Memory B cell (primary cell): ENCODE data around the gene ACER1.
A peak's percentile ranks its signal among the peaks of the same experiment; 100 is the strongest.

Experiments used
- ATAC-seq: fragments of 150-1000 bp; cut with Tn5 transposase; 2 replicates; pipeline ENCODE4 v1.10.0; 2021; ENCODE audit warnings: low read depth, mild to moderate bottlenecking, moderate library complexity
- DNase-seq, 2 donors: peaks; one replicate each; pipeline ENCODE4 v3.0.0; 2022; ENCODE audit warnings: low spot score in 2 of 2
- H3K27ac Mint-ChIP-seq: one replicate; pipeline ENCODE4 v1.8.0; 2022; ENCODE audit warnings: mild to moderate bottlenecking, moderate library complexity, mixed read lengths
- H3K27me3 Mint-ChIP-seq: one replicate; pipeline ENCODE4 v1.8.0; 2022; ENCODE audit warnings: mixed read lengths
- H3K36me3 Mint-ChIP-seq: one replicate; pipeline ENCODE4 v1.8.0; 2022; ENCODE audit warnings: mild to moderate bottlenecking, mixed read lengths
- H3K4me1 Mint-ChIP-seq: one replicate; pipeline ENCODE4 v1.8.0; 2022; ENCODE audit warnings: mixed read lengths
- H3K4me3 Mint-ChIP-seq: one replicate; pipeline ENCODE4 v1.8.0; 2022; ENCODE audit warnings: mild to moderate bottlenecking, moderate library complexity, mixed read lengths
- H3K9me3 Mint-ChIP-seq: one replicate; pipeline ENCODE4 v1.8.0; 2022; ENCODE audit warnings: mixed read lengths

Gene ACER1

GRCh38 chr19:6333439-6333838 lies at the start of gene ACER1:
Gene ACER1, minus strand, starts transcription at chr19:6333612. Its CDS starts 61 bp downstream, at chr19:6333551.
- Mint-ChIP-seq H3K27me3 (peaks cover 3% of the 10 kb centered on the region), H3K4me3 (no peak within 1 kb of the TSS), H3K4me1 (no peaks in the 10 kb centered on the region), H3K36me3 (no peaks in the 10 kb centered on the region), H3K27ac (no peak within 1 kb of the TSS), H3K9me3 (no peaks in the 10 kb centered on the region)
- ATAC-seq = no peak
- no peak for DNase-seq

GRCh38 chr19:6383188-6383587 lies 49.8 kb upstream of the ACER1 start:
- Mint-ChIP-seq H3K27me3 (no peaks in the 10 kb centered on the region), H3K9me3 (peaks cover 3% of the 10 kb centered on the region), H3K4me1 (no peaks in the 10 kb centered on the region), H3K36me3 (peaks cover 38% of the 10 kb centered on the region), H3K27ac (no peak overlapping the region), H3K4me3 (no peak overlapping the region)
- ATAC-seq (no peak), DNase-seq (no peak)

GRCh38 chr19:6381030-6381750 lies 47.8 kb upstream of the ACER1 start:
- Mint-ChIP-seq H3K4me3 (no peak overlapping the region), H3K36me3 (peaks cover 30% of the 10 kb centered on the region), H3K9me3 (peaks cover 3% of the 10 kb centered on the region), H3K27ac (no peak overlapping the region), H3K4me1 (no peaks in the 10 kb centered on the region), H3K27me3 (no peaks in the 10 kb centered on the region)
- DNase-seq (no peak), ATAC-seq (no peak)

GRCh38 chr19:6379744-6380143 lies 46.3 kb upstream of the ACER1 start:
- no peak for ATAC-seq
- no peaks in the 10 kb centered on the region for H3K27me3 Mint-ChIP-seq
- H3K4me3 Mint-ChIP-seq = no peak overlapping the region
- no peak overlapping the region for H3K27ac Mint-ChIP-seq
- DNase-seq = no peak
- no peaks in the 10 kb centered on the region for H3K4me1 Mint-ChIP-seq
- peaks cover 28% of the 10 kb centered on the region for H3K36me3 Mint-ChIP-seq
- H3K9me3 Mint-ChIP-seq = peaks cover 3% of the 10 kb centered on the region

GRCh38 chr19:6378486-6378885 lies 45.1 kb upstream of the ACER1 start:
- Mint-ChIP-seq H3K4me1 (peaks cover 4% of the 10 kb centered on the region), H3K36me3 (peaks cover 28% of the 10 kb centered on the region), H3K4me3 (no peak overlapping the region), H3K27me3 (no peaks in the 10 kb centered on the region), H3K9me3 (peaks cover 3% of the 10 kb centered on the region), H3K27ac (no peak overlapping the region)
- DNase-seq (no peak), ATAC-seq (no peak)

- Mint-ChIP-seq H3K9me3 (peaks cover 3% of the 10 kb centered on the region), H3K4me1 (peaks cover 7% of the 10 kb centered on the region), H3K27me3 (no peaks in the 10 kb centered on the region), H3K27ac (no peak overlapping the region), H3K36me3 (peaks cover 24% of the 10 kb centered on the region), H3K4me3 (no peak overlapping the region)
- DNase-seq = no peak
- no peak for ATAC-seq
Observed at GRCh38 chr19:6378041-6378440, 44.6 kb upstream of the ACER1 start.

- Mint-ChIP-seq H3K9me3 (peaks cover 3% of the 10 kb centered on the region), H3K36me3 (peaks cover 20% of the 10 kb centered on the region), H3K27ac (peak overlapping the region; percentile 8), H3K4me3 (no peak overlapping the region), H3K27me3 (no peaks in the 10 kb centered on the region), H3K4me1 (peaks cover 10% of the 10 kb centered on the region)
- ATAC-seq (no peak), DNase-seq (no peak)
Observed at GRCh38 chr19:6376512-6377190, 43.2 kb upstream of the ACER1 start.

- peaks cover 11% of the 10 kb centered on the region for H3K36me3 Mint-ChIP-seq
- DNase-seq (no peak), ATAC-seq (no peak)
- peaks cover 10% of the 10 kb centered on the region for H3K4me1 Mint-ChIP-seq
- peaks cover 3% of the 10 kb centered on the region for H3K9me3 Mint-ChIP-seq
- no peaks in the 10 kb centered on the region for H3K27me3 Mint-ChIP-seq
- no peak within 1 kb of the TSS for H3K4me3 Mint-ChIP-seq
- peak within 1 kb of the TSS; percentile 8 for H3K27ac Mint-ChIP-seq
Observed at GRCh38 chr19:6375411-6376010, 42.1 kb upstream of the ACER1 start, which contains the start of gene PSPN. Gene PSPN, minus strand, starts transcription at chr19:6375933. Its CDS starts 84 bp downstream, at chr19:6375849.

- Mint-ChIP-seq H3K4me1 (peaks cover 11% of the 10 kb centered on the region), H3K36me3 (peaks cover 7% of the 10 kb centered on the region), H3K27me3 (no peaks in the 10 kb centered on the region), H3K9me3 (peaks cover 2% of the 10 kb centered on the region), H3K4me3 (no peak overlapping the region), H3K27ac (no peak overlapping the region)
- ATAC-seq (no peak), DNase-seq (no peak)
Observed at GRCh38 chr19:6374711-6375410, 41.4 kb upstream of the ACER1 start.

GRCh38 chr19:6374161-6374709 lies 40.8 kb upstream of the ACER1 start:
- no peak overlapping the region for H3K4me3 Mint-ChIP-seq
- H3K27ac Mint-ChIP-seq = no peak overlapping the region
- no peaks in the 10 kb centered on the region for H3K27me3 Mint-ChIP-seq
- no peak for ATAC-seq
- H3K9me3 Mint-ChIP-seq = no peaks in the 10 kb centered on the region
- peaks cover 13% of the 10 kb centered on the region for H3K4me1 Mint-ChIP-seq
- H3K36me3 Mint-ChIP-seq = peaks cover 5% of the 10 kb centered on the region
- no peak for DNase-seq

GRCh38 chr19:6373813-6374108 lies 40.3 kb upstream of the ACER1 start:
- no peaks in the 10 kb centered on the region for H3K27me3 Mint-ChIP-seq
- H3K4me1 Mint-ChIP-seq = peaks cover 13% of the 10 kb centered on the region
- peak overlapping the region; percentile 96 for H3K27ac Mint-ChIP-seq
- DNase-seq = no peak
- ATAC-seq = no peak
- H3K9me3 Mint-ChIP-seq = no peaks in the 10 kb centered on the region
- peak overlapping the region; percentile 96 for H3K4me3 Mint-ChIP-seq
- peaks cover 6% of the 10 kb centered on the region for H3K36me3 Mint-ChIP-seq

- H3K36me3 Mint-ChIP-seq = peaks cover 5% of the 10 kb centered on the region
- no peaks in the 10 kb centered on the region for H3K9me3 Mint-ChIP-seq
- H3K4me3 Mint-ChIP-seq = peak overlapping the region; percentile 96
- ATAC-seq (peak; percentile 65), DNase-seq (peak in 1 of 2 donors; percentile 97)
- H3K27me3 Mint-ChIP-seq = no peaks in the 10 kb centered on the region
- H3K27ac Mint-ChIP-seq = peak overlapping the region; percentile 96
- peaks cover 13% of the 10 kb centered on the region for H3K4me1 Mint-ChIP-seq
Observed at GRCh38 chr19:6373096-6373812, 39.8 kb upstream of the ACER1 start.

GRCh38 chr19:6372594-6373095 lies 39.2 kb upstream of the ACER1 start, which contains the start of gene ALKBH7:
Gene ALKBH7, plus strand, starts transcription at chr19:6372794. Its CDS starts 27 bp downstream, at chr19:6372821.
- Mint-ChIP-seq H3K27me3 (no peaks in the 10 kb centered on the region), H3K9me3 (no peaks in the 10 kb centered on the region), H3K4me1 (peaks cover 13% of the 10 kb centered on the region), H3K36me3 (peaks cover 7% of the 10 kb centered on the region), H3K27ac (peak within 1 kb of the TSS; percentile 96), H3K4me3 (peak within 1 kb of the TSS; percentile 96)
- peak; percentile 78 for ATAC-seq
- peak; percentile 93 to 95 for DNase-seq
